Suppressor macrophage (primary cell): Measurements from ENCODE around the gene ATP1A4.
A peak's percentile ranks its signal among the peaks of the same experiment; 100 is the strongest.

Experiments used
- DNase-seq, 4 experiments: peaks; one replicate each; pipeline ENCODE4 v3.0.0-alpha.2; 2020 to 2022

Gene ATP1A4

GRCh38 chr1:160177667-160178066 is 26.3 kb downstream of the ATP1A4 start:
- DNase-seq, result no peak

DNA sequence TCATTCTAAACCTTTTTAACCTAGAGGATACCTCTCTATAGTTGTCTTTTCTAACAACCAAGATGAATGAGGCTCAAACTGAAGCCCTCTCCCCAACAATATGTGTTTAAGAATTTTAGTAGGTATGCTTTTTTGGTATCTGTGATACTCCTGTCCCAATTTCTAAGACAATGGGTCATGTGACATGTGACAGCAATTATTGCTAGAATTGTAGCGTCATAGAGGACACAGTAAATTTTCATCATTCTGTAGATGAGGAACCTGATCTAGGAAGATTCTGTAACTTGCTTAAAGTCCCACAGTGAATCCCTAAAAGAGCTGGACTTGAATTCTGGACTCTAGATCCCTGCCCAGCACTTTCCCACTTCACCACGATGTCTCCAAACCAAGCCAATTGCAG is 27.3 kb downstream of the ATP1A4 start:
- peak in 1 of 4 experiments; percentile 38 for DNase-seq

DNA sequence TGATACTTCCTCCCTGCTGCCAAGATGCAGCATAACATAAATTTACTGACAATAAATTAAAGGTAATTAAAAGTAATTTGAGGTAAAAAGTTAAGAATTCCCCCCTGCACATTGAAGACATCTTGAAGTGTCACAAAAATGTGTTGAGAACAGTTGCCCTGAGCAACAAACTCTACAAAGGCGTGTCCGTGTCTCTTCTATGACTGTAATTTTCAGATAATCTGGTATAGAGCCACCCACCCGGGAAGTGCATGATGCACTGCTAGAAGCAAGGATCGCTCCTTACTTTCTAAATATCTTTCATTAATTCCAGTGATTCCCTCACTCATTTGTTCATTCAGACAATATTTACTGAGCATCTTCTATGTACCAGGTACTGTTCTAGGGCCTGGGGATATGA is 27.9 kb downstream of the ATP1A4 start:
- DNase-seq, result no peak

- DNase-seq, result no peak
Measured at GRCh38 chr1:160186246-160186645, 34.8 kb downstream of the ATP1A4 start.

DNA sequence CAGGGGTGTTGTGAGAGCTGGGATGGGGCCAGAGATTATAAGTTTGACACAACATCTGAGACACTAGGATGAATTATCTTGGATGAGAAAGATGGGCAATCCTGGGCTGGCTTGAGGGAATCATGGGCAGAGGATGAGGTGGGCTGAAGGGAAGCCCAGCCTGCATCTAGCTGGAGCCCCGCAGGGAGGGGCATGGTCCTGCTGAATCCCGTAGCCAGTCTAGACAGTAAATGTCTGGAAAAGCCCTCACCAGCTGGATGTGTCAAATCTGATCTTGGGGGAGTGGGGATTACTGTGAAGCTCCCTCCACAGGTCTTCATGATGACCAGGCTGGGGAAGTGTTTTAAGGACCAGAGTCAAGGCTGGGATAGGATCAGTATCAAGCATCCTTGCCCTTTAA is 35.3 kb downstream of the ATP1A4 start:
- no peak for DNase-seq

DNA sequence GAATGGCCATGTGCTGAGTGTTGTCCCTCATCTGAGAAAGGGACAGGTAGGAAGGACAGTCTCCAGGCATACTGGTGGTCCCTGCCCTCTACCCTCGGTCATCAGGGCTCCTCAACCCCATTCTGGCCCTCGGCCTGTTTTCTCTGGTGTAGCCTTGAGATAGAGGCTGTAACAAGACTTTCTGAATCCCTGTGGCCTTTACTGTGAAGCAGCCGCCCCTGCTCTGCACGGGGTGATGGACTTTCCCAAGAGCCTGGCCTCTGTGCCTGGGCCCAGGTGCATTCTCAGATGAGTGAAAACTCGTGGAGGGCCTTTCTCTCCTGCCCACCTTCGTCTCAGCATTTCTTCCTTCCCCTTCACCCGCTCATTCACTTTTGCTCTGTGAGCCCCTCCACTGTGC is 36.0 kb downstream of the ATP1A4 start:
- DNase-seq, result no peak

- DNase-seq, result no peak
Measured at GRCh38 chr1:160188341-160188740, 36.9 kb downstream of the ATP1A4 start.

GRCh38 chr1:160189649-160190625 is 38.5 kb downstream of the ATP1A4 start, which contains the start of gene CASQ1:
Gene CASQ1 (plus strand): TSS chr1:160190575. CDS start chr1:160190752, 177 bp downstream.
- DNase-seq, result no peak

DNA sequence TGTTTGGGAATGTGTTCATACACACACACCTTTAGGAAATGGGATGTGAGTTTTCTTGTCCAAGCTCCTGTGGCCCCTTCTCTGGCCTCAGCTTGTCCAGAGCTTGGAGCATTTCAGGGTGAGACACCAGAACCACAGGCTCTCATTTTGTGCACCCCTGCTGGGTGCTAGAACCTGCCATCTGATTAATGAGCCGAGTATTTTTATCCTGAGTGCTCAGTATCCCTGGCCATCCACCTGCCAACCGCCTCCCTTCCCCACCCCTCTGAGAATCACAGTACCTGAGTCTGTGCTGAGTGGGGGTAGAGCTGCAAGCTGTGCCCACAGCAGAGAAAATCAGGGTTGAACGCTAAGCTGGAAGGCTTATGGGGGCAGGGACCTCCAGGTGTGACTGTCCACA is 40.4 kb downstream of the ATP1A4 start:
- no peak for DNase-seq

DNA sequence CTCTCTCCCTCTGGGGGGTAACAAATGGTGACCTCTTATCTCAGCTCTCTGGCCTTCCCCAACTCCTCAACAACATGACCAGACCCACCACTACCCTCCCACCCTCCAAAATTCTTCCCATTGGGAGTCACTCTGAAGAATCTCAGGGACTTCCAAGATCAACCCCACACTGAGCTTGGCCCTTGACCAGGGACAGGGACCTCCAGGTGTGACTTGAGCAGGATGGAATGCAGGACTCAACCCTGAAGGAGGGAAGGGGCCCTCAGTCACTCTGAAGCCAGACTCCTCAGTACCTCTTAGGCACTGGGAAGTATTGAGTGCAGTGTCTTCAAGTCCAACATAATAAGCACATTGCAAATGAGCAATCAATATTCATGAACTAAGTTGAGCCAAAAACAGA is 40.8 kb downstream of the ATP1A4 start:
- DNase-seq, result no peak

- peak; percentile 88 to 95 (median 92) for DNase-seq
Measured at GRCh38 chr1:160193091-160193819, 41.9 kb downstream of the ATP1A4 start.

DNA sequence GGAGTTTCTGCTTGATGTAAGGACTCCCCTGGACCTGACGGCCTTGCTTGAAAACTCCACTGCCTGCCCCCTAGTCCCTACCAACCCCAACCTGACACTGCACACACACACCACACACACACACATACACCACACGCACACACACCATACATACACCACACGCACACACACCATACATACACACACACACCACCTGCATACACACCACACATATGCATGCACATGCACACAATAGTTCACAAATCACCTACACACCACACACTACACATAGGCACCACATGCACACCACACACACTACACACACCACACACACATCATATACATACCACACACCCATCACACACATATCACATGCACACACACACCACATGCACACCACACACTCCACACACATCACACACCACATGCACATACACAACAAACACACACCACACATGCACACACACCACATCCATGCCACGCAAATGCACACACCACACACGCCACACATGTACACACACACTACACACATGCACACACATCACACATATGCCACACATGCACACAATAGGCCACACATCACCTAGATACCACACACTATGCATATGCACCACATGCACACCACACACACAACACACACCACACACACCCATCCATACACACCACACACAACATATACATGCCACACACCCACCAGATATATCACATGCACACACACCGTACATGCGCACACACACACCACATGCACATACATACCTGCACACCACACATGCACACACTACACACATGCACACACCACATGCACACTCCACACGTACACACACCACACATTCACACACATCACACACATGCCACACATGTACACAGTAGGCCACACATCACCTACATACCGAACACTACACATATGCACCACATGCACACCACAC is 42.7 kb downstream of the ATP1A4 start:
- no peak for DNase-seq

DNA sequence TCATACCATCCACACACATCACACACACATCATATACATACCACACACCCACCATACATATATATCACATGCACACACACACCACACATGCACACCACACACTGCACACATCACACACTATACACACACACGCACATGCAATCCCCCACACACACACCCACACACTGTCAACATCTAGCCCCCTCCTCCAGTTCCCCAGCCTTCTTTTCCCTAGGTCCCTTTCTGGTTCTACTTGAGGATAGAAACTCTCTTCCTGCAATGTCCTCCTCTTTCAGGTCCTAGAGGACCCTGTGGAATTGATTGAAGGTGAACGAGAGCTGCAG is 43.3 kb downstream of the ATP1A4 start:
- no peak for DNase-seq

GRCh38 chr1:160196143-160196542 is 44.7 kb downstream of the ATP1A4 start:
- no peak for DNase-seq

DNA sequence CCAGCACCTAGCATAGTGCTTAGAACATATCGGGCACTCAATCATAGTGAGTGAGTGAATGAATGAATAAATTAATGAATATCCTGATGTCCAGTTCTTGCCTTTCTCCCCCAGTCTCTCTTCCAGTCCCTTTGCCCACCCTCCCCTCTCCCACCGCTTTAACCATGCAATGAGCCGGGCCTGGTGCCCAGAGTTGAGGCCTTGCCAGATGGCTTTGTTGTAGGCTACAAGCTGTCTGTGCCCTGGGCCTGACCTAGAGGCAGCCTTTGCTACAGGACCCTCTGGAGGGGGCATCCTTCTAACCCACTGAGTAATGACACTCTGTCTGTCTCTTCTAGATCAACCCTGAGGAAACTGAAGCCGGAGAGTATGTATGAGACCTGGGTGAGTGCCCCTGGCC is 45.8 kb downstream of the ATP1A4 start:
- no peak for DNase-seq

- DNase-seq, result peak; percentile 13 to 58 (median 48)
Measured at GRCh38 chr1:160200786-160201185, 49.4 kb downstream of the ATP1A4 start.

- peak; percentile 84 to 93 (median 91) for DNase-seq
Measured at GRCh38 chr1:160204526-160205241, 53.3 kb downstream of the ATP1A4 start.

DNA sequence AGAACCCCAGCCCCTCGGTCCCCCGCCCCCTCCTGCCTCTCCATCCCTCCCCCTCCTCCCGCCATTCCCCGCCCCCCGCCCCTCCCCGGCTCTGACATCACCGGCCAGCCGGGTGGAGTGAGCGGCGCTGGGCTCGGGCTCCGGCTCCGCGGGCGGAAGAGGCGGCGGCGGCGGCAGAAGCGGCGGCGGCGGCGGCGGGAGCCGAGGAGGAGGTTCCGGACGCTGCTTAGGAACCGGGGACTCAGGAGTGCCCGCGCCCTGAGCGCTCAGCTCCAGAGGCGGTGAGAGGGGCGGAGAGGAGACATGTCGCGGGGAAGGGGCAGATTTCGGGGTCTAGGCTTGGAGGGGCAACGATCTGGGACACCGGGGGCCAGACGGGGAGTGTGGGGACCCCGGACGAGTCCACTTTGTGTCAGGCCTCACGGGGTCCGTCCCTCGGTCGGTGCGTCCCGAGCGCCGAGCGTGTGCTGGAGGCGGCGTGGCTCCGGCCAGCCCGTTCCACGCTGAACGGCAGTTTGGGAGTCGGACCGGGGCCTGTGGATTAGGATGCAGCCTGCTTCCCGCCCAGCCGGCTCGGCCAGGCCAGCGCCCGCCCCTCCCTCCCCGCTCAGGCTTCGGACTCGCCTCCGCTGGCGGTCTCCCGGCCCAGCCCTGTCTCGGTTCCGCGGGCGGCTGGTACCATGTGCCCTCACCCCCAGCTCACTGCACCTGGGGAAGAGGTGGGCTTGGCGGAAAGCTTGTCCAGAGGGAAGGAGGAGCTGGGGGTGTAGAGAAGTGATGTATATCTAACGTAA is 54.0 kb downstream of the ATP1A4 start, which contains the start of gene PEA15:
PEA15 (plus strand) TSS at position 143 of the 794 bp plus-strand sequence. CDS start 6,161 bp downstream, outside the sequence.
- peak; percentile 62 to 88 (median 75) for DNase-seq

GRCh38 chr1:160206036-160206389 is 54.6 kb downstream of the ATP1A4 start:
- DNase-seq, result peak; percentile 73 to 83 (median 78)

DNA sequence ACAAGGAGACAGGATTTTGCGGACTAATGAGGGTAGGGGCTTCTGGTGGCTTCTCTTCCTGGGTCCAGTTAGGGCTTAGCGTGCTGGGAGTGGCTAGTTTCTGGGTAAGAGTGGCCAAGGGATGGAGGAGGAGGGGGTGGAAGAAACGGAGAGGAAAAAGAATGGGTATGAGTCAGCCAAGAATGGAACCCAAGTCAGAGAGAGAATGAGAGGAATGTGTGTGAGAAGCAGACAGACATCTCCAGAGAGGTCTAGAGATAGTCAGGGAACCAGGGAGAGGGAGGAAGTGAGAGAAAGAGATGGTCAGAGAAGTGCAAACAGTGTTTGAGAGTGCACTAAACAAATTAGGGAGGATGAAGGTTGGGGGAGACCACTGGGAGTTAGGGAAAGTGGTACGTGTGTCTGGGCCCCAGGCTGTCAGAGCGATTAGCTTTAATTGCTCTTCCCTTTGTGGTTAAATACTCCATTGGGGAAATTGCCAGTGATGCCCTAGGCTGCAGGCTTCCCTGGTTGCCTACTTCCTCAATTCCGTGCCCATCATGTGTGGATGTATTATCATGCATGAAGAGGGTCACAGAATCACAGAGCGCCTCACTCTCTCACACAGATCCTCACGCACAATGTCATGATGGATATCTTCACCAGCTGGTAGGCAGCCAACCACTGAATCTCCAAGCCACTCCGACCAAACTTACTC is 55.2 kb downstream of the ATP1A4 start:
- DNase-seq, result peak; percentile 69 to 79 (median 70)
